Measurements from ENCODE around the gene VWCE.

The VWCE gene

GRCh38 chr11:61329871-61330270 lies 34.8 kb upstream of the VWCE start:
- no peak for DNase-seq (ENCODE audit: low read depth)

GRCh38 chr11:61328351-61328750 lies 33.2 kb upstream of the VWCE start:
- DNase-seq (ENCODE audit: low read depth) = no peak

DNA sequence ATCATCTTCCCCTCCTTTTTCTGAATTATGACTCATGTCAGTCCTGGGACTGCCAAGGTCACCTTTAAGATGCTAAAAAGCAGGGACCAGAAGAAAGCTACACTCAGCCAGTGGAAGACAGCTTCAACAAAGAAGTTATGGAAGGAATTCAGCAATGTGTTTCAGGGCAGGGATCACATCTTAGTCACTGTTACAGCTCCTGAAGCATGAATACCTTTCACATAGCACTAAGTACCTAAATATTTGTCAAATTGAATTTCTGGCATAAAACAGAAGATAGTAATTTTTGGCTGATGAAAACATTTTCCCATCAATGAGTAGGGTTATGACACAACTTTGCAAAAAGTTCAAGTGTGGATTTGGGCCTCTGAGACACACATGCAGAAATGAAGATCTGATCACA lies 32.6 kb upstream of the VWCE start:
- no peak for DNase-seq (ENCODE audit: low read depth)

DNA sequence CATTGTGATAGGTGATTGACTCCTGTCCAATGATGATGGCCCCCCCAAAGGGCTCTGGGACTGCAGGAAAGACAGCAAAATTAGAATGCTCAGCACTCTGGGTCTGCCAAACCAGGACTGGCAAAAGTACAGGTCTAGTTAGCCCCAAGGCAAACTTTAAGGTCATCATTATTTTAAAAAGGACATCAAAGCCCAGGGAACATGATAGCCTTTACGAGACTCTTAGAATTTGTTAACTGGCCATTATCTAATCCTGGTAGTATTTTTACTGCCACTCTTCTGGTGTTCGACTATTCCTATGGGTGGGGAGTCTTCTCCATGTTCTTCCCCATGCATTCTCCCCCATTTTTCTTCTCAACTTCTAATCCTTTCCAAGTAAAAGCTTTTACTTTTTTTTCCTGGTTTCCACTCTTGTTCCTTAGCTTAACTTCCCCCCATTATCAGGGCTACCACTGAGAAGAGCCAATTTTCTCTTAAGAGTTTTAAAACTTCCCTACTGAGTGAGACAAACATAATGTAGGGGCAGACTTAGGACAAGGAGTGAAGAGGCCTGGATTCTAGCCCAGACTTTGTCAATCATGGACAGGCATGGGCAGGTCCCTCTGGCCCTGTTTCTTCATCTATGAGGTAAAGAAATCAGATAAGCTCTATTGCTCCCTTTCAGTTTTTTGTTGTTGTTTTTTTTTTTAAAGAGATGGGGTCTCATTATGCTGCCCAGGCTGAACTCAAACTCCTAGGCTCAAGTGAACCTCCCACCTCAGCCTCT lies 30.7 kb upstream of the VWCE start:
- no peak for DNase-seq (ENCODE audit: low read depth)

DNA sequence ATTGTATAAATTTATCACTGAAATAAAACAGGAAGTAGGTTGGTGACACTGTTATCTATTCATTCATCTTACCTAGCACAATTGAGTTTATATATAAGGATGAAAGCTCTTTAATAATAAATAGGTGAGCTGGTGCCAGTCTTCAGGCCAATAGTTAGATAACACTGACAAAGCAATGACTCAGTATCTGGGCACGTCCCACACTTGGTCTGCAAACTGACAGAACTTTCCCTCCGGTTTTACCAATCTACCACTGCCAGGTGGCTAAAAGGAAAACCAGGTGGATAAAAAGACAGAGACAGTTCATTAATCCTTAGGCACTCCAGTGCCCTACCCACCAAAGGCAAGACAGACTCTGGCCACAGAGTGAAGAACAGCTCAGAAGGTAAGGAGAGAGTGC lies 20.1 kb upstream of the VWCE start:
- DNase-seq (ENCODE audit: low read depth) = no peak

GRCh38 chr11:61310749-61311148 lies 15.6 kb upstream of the VWCE start:
- no peak for DNase-seq (ENCODE audit: low read depth)

- DNase-seq (ENCODE audit: low read depth) = no peak
Measured at GRCh38 chr11:61309739-61310138, 14.6 kb upstream of the VWCE start.

DNA sequence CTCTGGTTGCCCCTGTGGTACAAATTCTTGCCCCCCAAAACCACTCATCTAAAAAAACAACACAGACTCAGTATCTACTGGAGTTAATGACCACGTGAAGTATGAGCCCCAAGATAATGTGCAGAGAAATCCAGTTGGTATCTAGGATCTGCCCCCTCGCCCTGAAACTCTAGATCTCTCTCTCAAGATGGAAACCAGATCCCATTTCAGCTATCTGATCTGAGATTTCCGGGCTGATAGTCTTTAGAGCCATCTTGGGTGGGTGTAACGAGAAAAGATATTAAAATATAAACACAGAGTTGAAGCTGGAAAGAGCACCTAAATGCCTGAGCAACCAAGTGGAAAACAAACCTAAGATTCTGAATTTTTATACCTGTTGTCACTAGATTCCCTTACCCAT lies 14.0 kb upstream of the VWCE start:
- no peak for DNase-seq (ENCODE audit: low read depth)

DNA sequence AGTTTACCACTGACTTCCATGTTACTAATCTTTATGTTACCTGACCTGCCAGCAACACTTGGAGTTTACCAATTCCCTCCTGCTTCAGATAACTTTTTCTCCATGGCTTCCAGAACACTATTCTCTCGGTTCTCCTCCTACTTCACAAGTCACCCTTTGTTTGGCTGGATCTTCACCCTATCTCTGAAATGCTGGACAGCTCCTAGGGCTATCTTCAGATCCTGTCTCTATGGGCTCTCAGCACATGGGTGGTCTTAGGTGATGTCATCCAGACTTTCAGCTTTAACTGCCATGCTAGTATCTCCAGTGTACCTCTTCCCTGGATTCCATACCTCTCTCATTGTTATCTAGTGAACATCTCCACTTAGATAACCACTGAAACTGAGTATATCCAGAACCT lies 12.2 kb upstream of the VWCE start:
- DNase-seq (ENCODE audit: low read depth) = no peak

GRCh38 chr11:61306221-61306620 lies 11.1 kb upstream of the VWCE start:
- no peak for DNase-seq (ENCODE audit: low read depth)

DNA sequence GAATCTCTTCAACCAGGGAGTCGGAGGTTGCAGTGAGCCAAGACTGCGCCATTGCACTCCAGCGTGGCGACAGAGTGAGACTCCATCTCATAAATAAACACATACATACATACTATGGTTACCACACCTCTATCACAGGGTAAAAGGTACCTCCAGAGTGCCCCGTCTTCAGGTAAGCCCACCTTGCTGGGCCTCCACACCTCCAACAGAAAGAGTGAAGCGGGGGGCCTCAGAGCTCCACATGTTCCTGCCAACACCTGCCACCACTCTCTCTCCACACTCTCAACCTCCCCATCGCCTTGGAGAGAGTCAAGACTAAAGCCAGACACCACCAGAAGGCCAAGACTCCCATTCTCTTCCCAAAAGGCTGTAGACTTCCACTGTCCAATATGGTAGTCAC lies 10.3 kb upstream of the VWCE start:
- DNase-seq (ENCODE audit: low read depth) = no peak

GRCh38 chr11:61303725-61304124 lies 8.6 kb upstream of the VWCE start:
- DNase-seq (ENCODE audit: low read depth) = no peak

GRCh38 chr11:61302550-61302949 lies 7.4 kb upstream of the VWCE start:
- DNase-seq (ENCODE audit: low read depth) = no peak

GRCh38 chr11:61298663-61299244 lies 3.6 kb upstream of the VWCE start:
- no peak for DNase-seq (ENCODE audit: low read depth)

GRCh38 chr11:61297746-61298145 lies 2.6 kb upstream of the VWCE start:
- DNase-seq (ENCODE audit: low read depth) = peak; percentile 17

DNA sequence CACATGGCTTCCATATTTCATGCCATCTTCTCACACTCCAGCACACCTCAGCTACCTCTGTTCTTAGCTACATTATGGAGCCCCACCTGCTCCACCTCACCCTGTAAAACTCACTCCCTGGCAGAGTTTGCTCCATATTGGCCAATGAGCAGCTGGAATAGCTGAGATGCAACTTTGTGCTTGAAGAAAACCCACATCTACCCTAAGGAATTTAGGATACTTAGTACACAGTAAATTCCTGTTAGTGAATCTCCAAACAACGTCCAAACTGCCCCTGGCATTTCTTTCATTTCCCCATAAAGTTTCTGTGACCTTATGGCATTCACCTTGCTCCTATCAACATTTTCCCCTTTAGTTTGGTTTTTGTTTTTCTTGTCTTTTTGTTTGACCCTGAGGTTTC lies 2.2 kb upstream of the VWCE start:
- DNase-seq (ENCODE audit: low read depth) = no peak

GRCh38 chr11:61295596-61295926 lies 445 bp upstream of the VWCE start:
- DNase-seq (ENCODE audit: low read depth) = no peak

GRCh38 chr11:61293867-61294716 lies 1.0 kb downstream of the VWCE start:
- DNase-seq (ENCODE audit: low read depth) = no peak

DNA sequence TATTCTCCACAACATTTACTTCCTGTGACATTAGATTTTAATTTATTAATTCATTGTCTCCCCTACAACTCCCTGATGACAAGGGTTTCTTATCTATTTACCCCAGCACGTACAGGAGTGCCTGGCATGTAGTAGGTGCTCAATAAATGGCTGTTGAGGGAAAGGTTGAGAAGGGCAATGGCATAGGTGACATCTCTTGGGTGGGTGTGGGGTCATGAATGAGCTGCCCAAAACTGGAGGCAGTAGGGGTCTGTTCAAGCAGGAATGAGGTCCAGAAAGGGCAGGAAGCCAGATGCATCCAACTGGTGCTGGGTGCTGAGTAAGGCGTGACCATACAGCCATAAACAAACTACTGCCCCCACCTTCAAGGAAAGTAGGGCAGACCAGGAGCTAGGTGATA lies 2.8 kb downstream of the VWCE start:
- no peak for DNase-seq (ENCODE audit: low read depth)

DNA sequence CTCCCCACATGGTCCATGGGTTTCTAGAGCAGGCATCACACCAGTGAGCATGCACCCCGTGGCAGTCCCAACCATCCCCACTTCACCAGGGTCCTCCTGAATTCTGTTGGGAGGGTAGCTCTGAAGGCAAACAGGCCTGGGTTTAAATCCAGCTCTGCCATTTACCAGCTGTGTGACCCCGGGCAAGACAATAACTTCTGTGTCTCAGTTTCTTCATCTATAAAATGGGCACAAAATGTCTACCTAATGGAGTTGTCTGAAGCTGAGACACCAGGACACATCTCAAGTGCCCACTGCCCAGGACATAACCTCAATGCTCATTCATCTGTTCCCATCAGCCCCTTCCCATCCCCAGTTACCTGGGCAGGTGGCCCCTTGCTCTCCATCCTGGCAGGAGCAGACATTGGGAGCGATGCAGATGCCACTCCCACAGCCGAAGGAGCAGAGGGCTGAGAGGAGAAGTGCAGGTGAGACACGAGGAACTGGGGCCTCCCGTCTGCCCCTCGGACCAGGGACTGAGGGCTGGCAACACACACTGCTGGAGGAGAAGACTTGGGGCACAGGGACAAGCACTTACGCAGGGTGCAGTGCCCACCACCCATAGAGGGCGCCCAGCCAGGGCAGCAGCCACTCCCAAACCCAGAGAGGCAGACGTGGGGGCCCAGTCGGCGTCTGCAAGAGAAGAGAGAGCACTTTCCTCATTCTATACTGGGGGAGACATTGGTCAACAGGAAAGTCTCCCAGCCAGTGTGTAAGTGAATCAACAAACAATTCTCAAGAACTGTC lies 4.0 kb downstream of the VWCE start:
- DNase-seq (ENCODE audit: low read depth) = no peak

- DNase-seq (ENCODE audit: low read depth) = no peak
Measured at GRCh38 chr11:61287338-61287977, 7.7 kb downstream of the VWCE start.

DNA sequence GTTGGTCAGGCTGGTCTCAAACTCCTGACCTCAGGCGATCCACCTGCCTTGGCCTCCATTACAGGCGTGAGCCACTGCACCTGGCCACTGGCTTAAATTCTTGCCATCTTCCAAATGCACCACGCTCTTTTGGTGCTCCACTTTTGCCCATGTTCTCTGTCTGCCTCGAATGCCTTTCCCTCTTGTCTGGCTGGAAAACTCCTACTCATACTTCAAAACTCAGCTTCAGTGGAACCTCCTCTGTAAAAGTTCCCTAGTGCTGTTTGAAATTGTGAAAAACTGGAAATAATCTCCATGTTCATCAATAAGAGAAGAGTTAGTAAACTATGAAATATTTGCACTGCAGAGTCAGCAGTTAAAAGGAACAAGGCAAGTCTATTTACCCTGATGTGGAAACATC lies 11.5 kb downstream of the VWCE start:
- DNase-seq (ENCODE audit: low read depth) = no peak
